GM12891 (cell line): Measurements from ENCODE around the gene STMN3.

Experiments used
- POLR2A ChIP-seq: IDR thresholded peaks from 2 replicates; pipeline ENCODE4 v1.6.1; 2011; ENCODE audit warnings: low read depth, low read length, control low read depth
- POLR2AphosphoS5 ChIP-seq: IDR thresholded peaks from 2 replicates; pipeline ENCODE4 v1.6.1; 2011; ENCODE audit warnings: low read depth, low read length, control low read depth
- POU2F2 ChIP-seq: IDR thresholded peaks from 2 replicates; pipeline ENCODE4 v1.6.1; 2011; ENCODE audit warnings: low read depth, mild to moderate bottlenecking, control low read depth, low read length, moderate library complexity
- TAF1 ChIP-seq: IDR thresholded peaks from 2 replicates; pipeline ENCODE4 v1.6.1; 2011; ENCODE audit warnings: low read depth, low read length, control low read depth

- TF ChIP-seq POLR2A: no peak
- TF ChIP-seq POLR2AphosphoS5: no peak
- TF ChIP-seq POU2F2: no peak
- no peak for TF ChIP-seq TAF1
Measured at GRCh38 chr20:63688228-63689045, 35.2 kb upstream of the STMN3 start.
